Fibroblast of upper back skin (primary cell): ENCODE results near the gene MRPL20.
A peak's percentile ranks its signal among the peaks of the same experiment; 100 is the strongest.
"Not testable (repeated sequence)": the region's sequence is repeated elsewhere in the genome, so short reads cannot be mapped to it uniquely, and the experiment has no call there.

Experiments used
- DNase-seq: peaks from one replicate; pipeline ENCODE4 v3.0.0-alpha.2; 2013

The MRPL20 gene

GRCh38 chr1:1406821-1407635 is at the start of gene MRPL20:
Gene MRPL20, minus strand, starts transcription at chr1:1407293. Its CDS starts 76 bp downstream, at chr1:1407217.
- DNase-seq, result peak; percentile 88

GRCh38 chr1:1456683-1457255 is 49.7 kb upstream of the MRPL20 start:
- DNase-seq, result not testable (repeated sequence)

- not testable (repeated sequence) for DNase-seq
These were observed 48.8 kb upstream of the MRPL20 start for GRCh38 chr1:1455934-1456333.

- no peak for DNase-seq
These were observed 48.3 kb upstream of the MRPL20 start for GRCh38 chr1:1455366-1455884.

GRCh38 chr1:1454286-1455056 is 47.4 kb upstream of the MRPL20 start:
- DNase-seq, result not testable (repeated sequence)

- DNase-seq, result no peak
These were observed 45.8 kb upstream of the MRPL20 start for GRCh38 chr1:1452882-1453281.

GRCh38 chr1:1452365-1452739 is 45.3 kb upstream of the MRPL20 start:
- not testable (repeated sequence) for DNase-seq

GRCh38 chr1:1451696-1452364 is 44.7 kb upstream of the MRPL20 start:
- no peak for DNase-seq

- DNase-seq, result not testable (repeated sequence)
These were observed 43.5 kb upstream of the MRPL20 start for GRCh38 chr1:1450616-1451015.

- DNase-seq, result no peak
These were observed 42.1 kb upstream of the MRPL20 start, which contains the start of gene ATAD3C for GRCh38 chr1:1449099-1449739. Gene ATAD3C, plus strand, starts transcription at chr1:1449689. Its CDS starts 995 bp downstream, at chr1:1450684.

GRCh38 chr1:1446631-1447030 is 39.5 kb upstream of the MRPL20 start:
- DNase-seq, result not testable (repeated sequence)

- no peak for DNase-seq
These were observed 35.1 kb upstream of the MRPL20 start for GRCh38 chr1:1442069-1442770.

- DNase-seq, result peak; percentile 31
These were observed 34.2 kb upstream of the MRPL20 start for GRCh38 chr1:1441002-1441888.

- DNase-seq, result no peak
These were observed 33.3 kb upstream of the MRPL20 start for GRCh38 chr1:1440262-1441001.

- no peak for DNase-seq
These were observed 32.6 kb upstream of the MRPL20 start for GRCh38 chr1:1439546-1440261.

GRCh38 chr1:1438531-1439381 is 31.7 kb upstream of the MRPL20 start:
- DNase-seq, result no peak

GRCh38 chr1:1437904-1438376 is 30.8 kb upstream of the MRPL20 start:
- no peak for DNase-seq
